LNCaP clone FGC (cell line): ENCODE measurements around the gene RCOR2.

Source experiments
- DNase-seq: peaks from one replicate; pipeline ENCODE4 v3.0.0-alpha.2; 2011; ENCODE audit warnings: low read depth
- H3K4me3 ChIP-seq: 2 replicates; pipeline ENCODE4 v1.5.1; 2011; ENCODE audit warnings: mild to moderate bottlenecking, low read depth, low read length, control low read depth
- TF ChIP-seq, protein P1 (sequence below): IDR thresholded peaks from 2 replicates; pipeline ENCODE4 v1.5.1; 2012; ENCODE audit warnings: mild to moderate bottlenecking; ENCODE audit not compliant: control insufficient read depth, insufficient read depth; ENCODE audit errors: extremely low read depth

RCOR2 gene

DNA sequence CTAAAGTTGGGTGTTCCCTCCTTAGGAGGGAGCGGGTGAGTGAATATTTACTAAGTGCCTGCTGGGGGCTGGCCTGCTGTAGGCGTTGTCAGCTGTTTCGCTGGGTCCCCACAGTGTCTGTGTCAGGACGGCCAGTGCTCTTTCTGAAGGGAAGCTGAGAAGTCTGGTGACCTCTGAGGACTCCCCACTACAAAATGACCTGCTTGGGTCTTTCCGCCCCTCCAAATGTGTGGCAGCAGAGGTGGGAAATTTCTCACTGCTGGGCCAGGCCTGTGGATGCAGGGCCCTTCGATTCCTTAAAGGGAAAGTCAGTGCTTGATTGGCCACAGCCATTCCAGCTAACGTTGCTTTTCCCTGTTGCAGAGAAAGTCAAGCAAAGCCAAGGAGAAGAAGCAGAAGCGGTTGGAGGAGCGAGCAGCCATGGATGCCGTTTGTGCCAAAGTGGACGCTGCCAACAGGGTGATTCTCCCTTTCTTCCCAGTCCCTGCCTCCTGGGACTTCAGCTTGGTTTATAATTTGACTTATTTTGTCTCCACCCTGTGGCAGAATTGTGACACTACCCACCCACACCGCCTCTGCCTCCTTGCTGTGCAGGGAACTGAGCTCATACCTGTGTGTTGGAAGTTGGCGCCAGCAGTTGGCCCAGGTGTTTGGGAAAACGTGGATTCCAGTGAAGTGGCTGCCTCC is 28.7 kb upstream of the RCOR2 start:
- H3K4me3 ChIP-seq, result no peak overlapping the region
- TF ChIP-seq, protein P1, sequence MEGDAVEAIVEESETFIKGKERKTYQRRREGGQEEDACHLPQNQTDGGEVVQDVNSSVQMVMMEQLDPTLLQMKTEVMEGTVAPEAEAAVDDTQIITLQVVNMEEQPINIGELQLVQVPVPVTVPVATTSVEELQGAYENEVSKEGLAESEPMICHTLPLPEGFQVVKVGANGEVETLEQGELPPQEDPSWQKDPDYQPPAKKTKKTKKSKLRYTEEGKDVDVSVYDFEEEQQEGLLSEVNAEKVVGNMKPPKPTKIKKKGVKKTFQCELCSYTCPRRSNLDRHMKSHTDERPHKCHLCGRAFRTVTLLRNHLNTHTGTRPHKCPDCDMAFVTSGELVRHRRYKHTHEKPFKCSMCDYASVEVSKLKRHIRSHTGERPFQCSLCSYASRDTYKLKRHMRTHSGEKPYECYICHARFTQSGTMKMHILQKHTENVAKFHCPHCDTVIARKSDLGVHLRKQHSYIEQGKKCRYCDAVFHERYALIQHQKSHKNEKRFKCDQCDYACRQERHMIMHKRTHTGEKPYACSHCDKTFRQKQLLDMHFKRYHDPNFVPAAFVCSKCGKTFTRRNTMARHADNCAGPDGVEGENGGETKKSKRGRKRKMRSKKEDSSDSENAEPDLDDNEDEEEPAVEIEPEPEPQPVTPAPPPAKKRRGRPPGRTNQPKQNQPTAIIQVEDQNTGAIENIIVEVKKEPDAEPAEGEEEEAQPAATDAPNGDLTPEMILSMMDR, result peak; percentile 87
- DNase-seq, result peak; percentile 79

DNA sequence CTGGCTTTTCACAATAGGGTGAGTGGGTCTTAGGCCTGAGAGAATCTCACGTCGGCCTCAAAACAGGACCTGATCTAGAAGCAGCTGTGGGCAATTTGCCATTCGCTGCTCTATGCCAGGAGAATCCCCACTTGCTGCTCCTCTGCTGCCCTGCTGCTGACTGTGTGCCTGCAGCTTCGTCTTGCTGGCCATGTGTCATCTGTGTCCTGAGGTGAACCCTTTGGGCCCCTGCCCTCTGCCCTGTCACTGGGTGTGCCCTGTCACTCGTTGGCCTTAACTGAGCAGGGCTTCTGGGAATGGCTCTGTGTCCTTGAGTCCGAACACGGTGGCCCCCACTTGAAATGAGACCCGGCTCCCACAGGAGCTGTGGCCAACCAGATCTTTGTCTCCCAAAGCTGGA is 28.0 kb upstream of the RCOR2 start:
- peak; percentile 26 for DNase-seq
- H3K4me3 ChIP-seq, result no peak overlapping the region

DNA sequence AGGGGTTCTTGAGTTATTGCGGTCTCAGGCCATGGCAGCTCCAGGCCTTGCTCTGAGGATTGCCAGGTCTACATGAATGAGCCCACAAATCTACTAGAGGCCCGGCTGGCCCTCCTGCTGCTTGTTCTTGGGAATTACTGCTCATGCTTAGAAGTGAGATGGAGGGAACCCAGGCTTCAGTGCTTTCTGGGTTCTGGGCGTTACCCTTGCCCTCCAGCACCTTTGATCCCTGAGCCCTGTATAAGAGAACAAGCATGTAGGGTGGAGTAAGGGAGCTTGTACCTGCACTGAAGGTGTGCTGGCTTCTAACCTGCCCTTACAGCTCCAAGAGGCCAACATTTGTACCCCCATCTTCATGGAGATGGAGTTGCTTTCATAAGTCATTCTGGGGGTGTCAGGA is 25.8 kb upstream of the RCOR2 start:
- TF ChIP-seq, protein P1, result no peak
- DNase-seq, result no peak
- no peak overlapping the region for H3K4me3 ChIP-seq

More for the DNA sequence above, 28.0 kb upstream of the RCOR2 start:
- TF ChIP-seq, protein P1, result no peak

- no peak for DNase-seq
- H3K4me3 ChIP-seq, result no peak overlapping the region
- TF ChIP-seq, protein P1, result no peak
Observed at GRCh38 chr11:63941901-63942300, 24.9 kb upstream of the RCOR2 start.

DNA sequence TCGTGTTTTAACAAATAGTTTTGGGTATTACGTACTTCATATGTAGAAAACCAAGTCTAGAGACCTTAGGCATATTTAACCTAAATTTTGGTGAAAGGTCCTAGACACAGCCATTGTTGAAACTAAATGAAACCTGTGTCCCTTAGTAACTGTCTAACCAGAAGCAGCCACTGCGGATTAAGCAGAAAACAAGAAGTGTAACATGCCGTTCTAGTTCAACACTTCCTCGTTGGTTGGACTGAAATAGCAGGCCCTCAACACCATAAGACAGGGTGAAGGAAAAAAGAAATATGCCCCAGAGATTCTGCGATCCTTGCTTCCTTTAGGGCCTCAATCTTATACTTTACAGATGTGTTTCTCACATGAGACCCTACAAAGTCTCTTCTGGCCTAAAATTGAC is 23.8 kb upstream of the RCOR2 start:
- DNase-seq, result no peak

GRCh38 chr11:63939397-63939891 is 22.5 kb upstream of the RCOR2 start:
- DNase-seq, result no peak
- TF ChIP-seq, protein P1, result no peak
- peak overlapping the region; percentile 88 for H3K4me3 ChIP-seq

More for the DNA sequence above, 23.8 kb upstream of the RCOR2 start:
- TF ChIP-seq, protein P1, result no peak
- no peak overlapping the region for H3K4me3 ChIP-seq
